Retina (tissue), 1 donor: ENCODE measurements around the gene POTEC.
"Not testable (repeated sequence)": the region's sequence is repeated elsewhere in the genome, so short reads cannot be mapped to it uniquely, and the experiment has no call there.

Experiments
- DNase-seq: peaks from one replicate; pipeline ENCODE4 v3.0.0-alpha.2; 2016

Gene POTEC

DNA sequence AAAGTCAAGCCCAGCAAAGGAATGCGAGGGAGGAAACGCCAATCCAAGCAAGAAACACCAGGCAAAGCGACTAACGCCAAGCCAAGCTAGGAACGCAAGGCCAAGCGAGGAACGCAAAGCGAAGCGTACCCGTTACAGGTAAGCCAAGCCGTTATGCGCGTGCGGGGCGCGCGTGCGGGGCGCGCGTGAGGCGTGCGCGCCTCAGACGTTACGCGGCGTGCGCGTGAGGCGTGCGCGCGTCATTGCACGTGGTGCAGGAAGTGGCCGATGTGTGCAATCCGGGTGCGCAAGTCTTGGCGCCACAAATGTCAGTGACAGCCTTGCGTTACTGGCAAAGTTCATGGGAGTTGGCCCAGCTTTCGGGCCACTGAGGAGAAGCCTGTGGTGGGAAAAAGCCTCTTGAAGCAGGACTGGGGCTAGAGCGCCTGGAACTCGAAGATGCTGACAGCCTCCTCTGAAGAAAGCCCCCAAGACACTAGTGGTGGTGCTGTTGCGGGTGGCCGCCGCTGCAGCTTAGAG, at the start of gene POTEC:
TSS of gene POTEC (minus strand) at position 155 of the 519 bp plus-strand sequence. CDS start 454 bp downstream, outside the sequence.
- not testable (repeated sequence) for DNase-seq

DNA sequence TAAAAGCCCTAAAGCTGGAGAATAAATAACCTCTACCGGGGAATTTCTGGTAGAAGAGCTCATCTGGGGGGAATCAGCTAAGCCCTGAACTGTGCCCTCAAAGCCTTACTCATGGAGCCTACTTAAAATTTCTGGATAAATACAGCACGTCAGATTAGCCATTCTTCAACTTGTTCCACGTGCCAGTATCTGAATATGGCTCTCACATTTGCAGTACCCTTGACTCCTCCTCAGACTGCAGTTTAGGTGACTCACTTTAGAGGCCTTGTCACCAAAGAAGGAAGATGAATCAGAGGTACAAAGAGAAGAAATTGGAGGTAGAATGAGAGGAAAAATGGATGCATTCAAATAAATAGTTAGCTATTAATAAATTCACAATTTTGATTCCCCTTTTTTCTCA, 34.6 kb upstream of the POTEC start:
- no peak for DNase-seq

DNA sequence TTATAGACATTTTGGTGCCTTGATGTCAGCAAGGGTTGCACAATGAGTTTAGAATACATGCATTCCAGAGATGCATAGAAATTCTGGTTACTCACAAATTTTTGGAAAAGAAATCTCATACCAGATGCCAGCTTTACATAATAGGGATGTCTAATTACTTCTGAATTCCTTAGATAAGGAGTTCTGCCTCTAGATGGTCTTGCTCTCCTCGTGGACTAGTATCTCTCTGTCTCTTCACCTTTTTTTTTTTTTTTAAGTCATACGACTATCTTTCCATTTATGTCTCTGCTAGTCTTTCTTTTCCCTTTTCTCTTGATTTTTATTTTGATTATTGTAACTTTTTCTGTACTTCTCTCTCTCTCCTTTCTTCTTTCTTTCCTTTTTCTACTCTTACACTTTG, 16.1 kb upstream of the POTEC start:
- not testable (repeated sequence) for DNase-seq

GRCh38 chr18:14531659-14532058, 11.7 kb downstream of the POTEC start:
- DNase-seq: not testable (repeated sequence)

GRCh38 chr18:14510707-14511106, 32.7 kb downstream of the POTEC start:
- DNase-seq: not testable (repeated sequence)

GRCh38 chr18:14503691-14504090, 39.7 kb downstream of the POTEC start:
- DNase-seq: not testable (repeated sequence)

GRCh38 chr18:14501894-14502293, 41.5 kb downstream of the POTEC start:
- DNase-seq: not testable (repeated sequence)

DNA sequence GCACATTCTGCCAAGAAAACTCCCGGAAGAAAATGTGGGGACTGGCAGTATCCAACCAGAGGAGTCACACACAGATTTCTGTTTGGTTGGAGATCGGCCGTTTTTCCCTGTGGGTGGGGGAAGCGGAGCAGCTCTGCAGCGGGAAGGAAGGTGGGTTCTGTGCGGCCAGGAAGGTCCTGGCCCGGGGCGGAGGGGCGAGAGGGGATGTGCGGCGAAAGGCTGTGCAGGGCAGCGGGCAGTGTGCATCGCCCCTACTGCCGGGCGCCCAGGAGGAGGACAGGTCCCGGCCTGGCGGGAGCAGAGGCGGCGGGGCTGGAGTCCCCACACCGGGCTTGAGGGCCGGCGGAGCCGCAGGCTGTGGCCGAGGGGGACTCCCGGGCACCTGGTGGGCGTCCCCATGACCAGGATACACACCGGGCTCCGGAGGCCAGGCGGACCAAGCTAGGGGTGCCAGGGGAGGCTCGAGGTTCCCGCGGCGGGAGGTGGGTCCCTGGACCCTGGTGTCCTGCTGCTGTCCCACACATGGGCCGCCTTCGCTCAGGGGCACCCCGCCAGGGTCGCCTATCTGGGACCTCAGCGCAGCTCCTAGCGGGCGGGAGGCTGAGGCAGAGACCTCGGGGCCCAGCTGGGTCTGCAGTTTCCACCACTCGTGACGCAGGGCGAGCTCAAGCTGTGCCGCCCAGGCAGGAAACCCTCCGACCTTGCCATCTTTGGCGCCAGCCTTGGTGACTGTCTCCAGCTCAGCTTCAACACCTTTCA, 54.0 kb downstream of the POTEC start:
- DNase-seq: not testable (repeated sequence)

- DNase-seq: not testable (repeated sequence)
Observed at GRCh38 chr18:14488789-14489188, 54.6 kb downstream of the POTEC start.

GRCh38 chr18:14486926-14487580, 56.3 kb downstream of the POTEC start:
- DNase-seq: not testable (repeated sequence)

DNA sequence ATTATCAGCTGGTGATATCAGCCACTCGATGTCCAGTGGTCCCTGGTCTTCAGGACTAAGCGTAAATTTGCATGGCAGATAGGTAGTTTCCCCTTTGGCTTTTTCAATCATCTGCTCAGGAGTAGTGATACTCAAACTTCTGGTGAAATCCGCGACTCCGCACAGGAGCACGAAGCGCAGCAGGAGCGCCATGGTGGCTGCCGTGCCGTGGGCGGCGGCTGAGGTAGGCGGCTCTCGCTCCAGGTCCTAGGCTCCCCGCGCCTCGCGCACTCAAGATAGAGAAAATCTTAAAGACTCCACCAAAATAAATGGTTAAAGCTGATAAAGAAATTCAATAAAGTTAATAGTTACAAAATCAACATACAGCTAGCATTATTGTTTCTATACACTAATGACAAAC, 64.3 kb downstream of the POTEC start:
- not testable (repeated sequence) for DNase-seq

DNA sequence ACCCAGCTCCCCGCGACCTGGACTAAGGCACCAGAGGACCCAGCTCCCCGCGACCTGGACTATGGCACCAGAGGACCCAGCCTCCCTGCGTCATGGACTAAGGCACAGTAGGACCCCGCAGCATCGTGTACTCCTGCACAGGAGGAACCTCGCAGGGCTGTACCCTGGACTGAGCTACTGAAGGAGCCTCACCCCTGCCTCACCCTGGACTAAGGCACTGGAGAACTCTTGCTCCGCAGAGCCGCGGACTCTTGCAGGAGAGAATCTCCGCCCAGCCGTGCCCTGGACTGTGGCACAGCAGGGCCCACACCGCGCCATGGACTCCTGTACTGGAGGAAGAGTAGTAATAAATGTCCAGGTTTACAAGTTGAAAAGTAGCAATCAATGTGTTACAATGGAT, 67.9 kb downstream of the POTEC start:
- DNase-seq: not testable (repeated sequence)

DNA sequence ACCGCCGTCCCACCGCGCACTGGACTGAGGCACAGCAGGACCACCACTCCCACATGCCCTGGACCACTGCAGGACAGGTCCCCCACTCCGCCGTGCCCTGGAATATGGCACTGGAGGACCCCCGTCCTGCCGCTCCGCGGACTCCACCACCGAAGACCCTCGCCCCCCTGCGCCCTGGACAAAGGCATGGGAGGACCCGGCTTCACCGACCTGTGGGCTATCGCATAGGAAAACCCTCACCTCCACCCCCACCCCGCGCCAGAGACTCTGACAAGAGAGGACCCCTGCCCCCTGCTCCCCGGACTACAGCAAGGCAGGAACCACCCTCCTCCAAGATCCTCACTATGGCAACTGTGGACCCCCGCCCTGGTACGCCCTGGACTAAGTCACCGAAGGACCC, 68.6 kb downstream of the POTEC start:
- DNase-seq: not testable (repeated sequence)

- not testable (repeated sequence) for DNase-seq
Observed at GRCh38 chr18:14474007-14474720, 69.2 kb downstream of the POTEC start.

GRCh38 chr18:14473250-14474006, 70.0 kb downstream of the POTEC start:
- not testable (repeated sequence) for DNase-seq

DNA sequence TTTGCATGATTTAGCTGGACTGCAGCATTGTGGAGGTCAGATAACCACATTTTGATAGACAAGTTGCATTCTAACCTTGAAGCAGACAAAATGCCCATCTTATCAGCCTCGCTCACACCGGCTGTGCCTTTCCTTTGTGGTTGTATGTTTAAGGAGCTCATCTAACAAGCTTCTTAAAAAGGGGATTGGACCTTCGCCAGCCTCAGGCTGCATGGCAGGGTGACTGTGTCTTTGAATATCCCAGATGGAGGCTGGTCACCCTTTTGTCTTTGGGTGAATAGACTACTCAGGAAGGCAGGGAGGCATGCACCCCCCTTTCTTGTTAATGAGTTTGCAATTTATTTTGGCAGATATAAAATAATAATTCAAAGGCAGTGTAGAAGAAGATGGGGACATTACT, 72.1 kb downstream of the POTEC start:
- not testable (repeated sequence) for DNase-seq

- DNase-seq: not testable (repeated sequence)
Observed at GRCh38 chr18:14470446-14470845, 73.0 kb downstream of the POTEC start.

DNA sequence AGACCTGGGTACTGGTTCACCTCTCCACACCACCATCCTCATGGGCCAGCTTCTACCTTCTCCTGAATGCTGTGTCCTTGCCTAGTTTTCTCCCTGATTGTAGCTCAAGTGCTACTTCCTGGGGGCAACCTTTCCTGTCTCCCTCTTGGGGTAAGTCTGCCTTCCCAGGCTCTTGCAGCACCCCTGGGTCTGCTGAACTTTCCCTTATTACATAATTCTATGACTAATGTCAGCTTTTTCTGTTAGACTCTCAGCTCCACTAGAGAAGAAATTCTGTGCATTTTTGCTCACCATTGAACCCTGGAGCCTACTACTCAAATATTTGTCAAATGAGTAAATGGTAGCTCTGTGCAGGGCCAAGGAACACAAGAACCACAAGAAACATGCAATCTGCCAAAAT, 73.4 kb downstream of the POTEC start:
- not testable (repeated sequence) for DNase-seq

DNA sequence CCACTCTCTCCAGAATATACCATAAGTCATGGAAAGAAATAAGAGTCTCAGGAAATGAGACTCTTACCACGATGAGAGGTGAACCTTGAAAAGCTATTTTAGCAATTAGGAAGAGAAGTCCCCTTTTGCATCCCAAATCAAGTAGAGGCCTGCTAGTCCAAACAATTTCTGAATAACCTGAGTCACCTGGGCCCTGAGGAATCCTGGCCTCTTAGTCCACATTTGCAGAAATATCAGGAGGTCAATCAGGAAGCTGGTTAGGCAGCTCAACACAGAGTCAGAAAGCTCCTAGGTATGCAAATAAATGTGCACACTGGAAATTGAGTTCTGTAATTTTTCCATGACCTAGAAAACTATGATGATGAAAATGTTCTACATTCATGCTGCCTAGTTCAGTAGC, 77.4 kb downstream of the POTEC start:
- not testable (repeated sequence) for DNase-seq
